H1 (cell line): ENCODE data around the gene SAXO1. TPM values are rescaled to one million over a fixed set of nuclear protein-coding genes. Genes with fewer than 3 reads are reported as not detected.

Source experiments
- CTCF ChIA-PET: fragments of 300-600 bp; sonication (Branson Sonifier 250); formaldehyde crosslinking; loops from one replicate; lab custom pipeline; 2021; ENCODE audit not compliant: partially characterized antibody; lab: Charles Lee
- POLR2A ChIA-PET: fragments of 300-600 bp; sonication (Branson Sonifier 250); formaldehyde crosslinking; loops from one replicate; lab custom pipeline; 2021; ENCODE audit warnings: inconsistent platforms; ENCODE audit not compliant: partially characterized antibody; lab: Charles Lee
- DNase-seq, 2 experiments: peaks; one replicate each; pipeline versions ENCODE4 v3.0.0 to v3.0.0-alpha.2; 2010 to 2022; ENCODE audit warnings: low spot score in 2 of 2, low read depth in 1 of 2, mixed read lengths in 1 of 2
- FAIRE-seq: peaks from 2 replicates; lab custom pipeline; 2011; peaks lifted over from hg19 to GRCh38; lab: Jason Lieb, UNC
- H2AFZ ChIP-seq: 2 replicates; pipeline ENCODE4 v1.8.1; 2012; ENCODE audit warnings: low read length, inconsistent platforms
- H2AK5ac ChIP-seq: 2 replicates; pipeline ENCODE4 v1.6.1; 2013; ENCODE audit warnings: low read depth, low read length
- H2BK120ac ChIP-seq: replicated peaks from 2 replicates; pipeline ENCODE3; 2013; ENCODE audit warnings: low read depth, low read length, inconsistent platforms
- H2BK12ac ChIP-seq: 2 replicates; pipeline ENCODE4 v1.6.1; 2013; ENCODE audit warnings: low read depth, low read length
- H2BK15ac ChIP-seq: 2 replicates; pipeline ENCODE4 v1.6.1; 2013; ENCODE audit warnings: low read length
- H2BK20ac ChIP-seq: 2 replicates; pipeline ENCODE4 v1.6.1; 2013; ENCODE audit warnings: low read length
- H2BK5ac ChIP-seq: 2 replicates; pipeline ENCODE4 v1.6.1; 2013; ENCODE audit warnings: low read depth, low read length
- H3K14ac ChIP-seq: 2 replicates; pipeline ENCODE4 v1.6.1; 2013; ENCODE audit warnings: inconsistent platforms; ENCODE audit not compliant: insufficient read length
- H3K18ac ChIP-seq: 2 replicates; pipeline ENCODE4 v1.6.1; 2013; ENCODE audit warnings: low read length; ENCODE audit errors: extremely low read depth
- H3K23ac ChIP-seq: 2 replicates; pipeline ENCODE4 v1.6.1; 2013; ENCODE audit warnings: inconsistent platforms; ENCODE audit not compliant: insufficient read length
- H3K23me2 ChIP-seq: 2 replicates; pipeline ENCODE4 v1.6.1; 2013; ENCODE audit warnings: low read depth, low read length
- H3K27ac ChIP-seq: 2 replicates; pipeline ENCODE4 v1.6.1; 2011; ENCODE audit warnings: low read depth, low read length, inconsistent platforms
- H3K27me3 ChIP-seq, 4 experiments: replicated peaks in 1 of 4; 1 replicate in 1 of 4; 2 replicates in 3 of 4; pipeline versions ENCODE4 v1.6.1 to v1.8.1; 2011 to 2013; ENCODE audit warnings: low read length in 3 of 4, mild to moderate bottlenecking in 3 of 4, inconsistent platforms in 2 of 4, mixed read lengths in 2 of 4, moderate library complexity in 1 of 4; ENCODE audit not compliant: control insufficient read depth in 3 of 4, insufficient read depth in 3 of 4; ENCODE audit errors: extremely low read depth in 1 of 4
- H3K36me3 ChIP-seq, 4 experiments: 2 replicates each; pipeline versions ENCODE4 v1.6.1 to v1.8.1; 2011 to 2013; ENCODE audit warnings: mild to moderate bottlenecking in 4 of 4, low read length in 3 of 4, moderate library complexity in 2 of 4, control low read depth in 1 of 4, inconsistent platforms in 1 of 4; ENCODE audit not compliant: insufficient read depth in 4 of 4, control insufficient read depth in 2 of 4
- H3K4ac ChIP-seq: replicated peaks from 2 replicates; pipeline ENCODE3; 2013; ENCODE audit warnings: low read length, low read depth, mixed read lengths, inconsistent platforms; ENCODE audit not compliant: insufficient read length
- H3K4me1 ChIP-seq, 4 experiments: replicated peaks in 1 of 4; 1 replicate in 1 of 4; 2 replicates in 3 of 4; pipeline versions ENCODE4 v1.6.1 to v1.8.1; 2011 to 2013; ENCODE audit warnings: low read length in 3 of 4, inconsistent platforms in 2 of 4, mixed read lengths in 1 of 4; ENCODE audit not compliant: insufficient read depth in 4 of 4, control insufficient read depth in 3 of 4
- H3K4me2 ChIP-seq, 2 experiments: 2 replicates each; pipeline versions ENCODE4 v1.6.1 to v1.8.1; 2011 to 2013; ENCODE audit warnings: low read depth in 2 of 2, low read length in 2 of 2, control low read depth in 1 of 2, inconsistent platforms in 1 of 2, mild to moderate bottlenecking in 1 of 2; ENCODE audit not compliant: insufficient read depth in 1 of 2
- H3K4me3 ChIP-seq, 4 experiments: fragments of 200-600, 300-600 bp in 1 of 4; sonication (generic), shearing (Covaris generic), sonication (Bioruptor Twin) in 1 of 4; 2 replicates each; pipeline versions ENCODE4 v1.5.1 to v1.8.1; 2011 to 2016; ENCODE audit warnings: low read length in 4 of 4, low read depth in 3 of 4, control low read depth in 2 of 4, inconsistent platforms in 2 of 4, mild to moderate bottlenecking in 2 of 4, mixed read lengths in 1 of 4, moderate library complexity in 1 of 4; ENCODE audit not compliant: insufficient read depth in 2 of 4; ENCODE audit errors: extremely low read depth in 1 of 4
- H3K56ac ChIP-seq: replicated peaks from 2 replicates; pipeline ENCODE3; 2013; ENCODE audit warnings: low read depth, mild to moderate bottlenecking, mixed read lengths, low read length, inconsistent platforms; ENCODE audit not compliant: insufficient read length
- H3K79me1 ChIP-seq: 2 replicates; pipeline ENCODE4 v1.6.1; 2013; ENCODE audit warnings: low read depth, low read length, control low read depth
- H3K79me2 ChIP-seq, 2 experiments: 2 replicates each; pipeline versions ENCODE4 v1.6.1 to v1.8.1; 2012 to 2013; ENCODE audit warnings: low read length in 2 of 2, mild to moderate bottlenecking in 2 of 2, inconsistent platforms in 1 of 2; ENCODE audit not compliant: insufficient read depth in 2 of 2, control insufficient read depth in 1 of 2
- H3K9ac ChIP-seq, 4 experiments: replicated peaks in 1 of 4; 1 replicate in 1 of 4; 2 replicates in 3 of 4; pipeline versions ENCODE4 v1.6.1 to v1.8.1; 2011 to 2013; ENCODE audit warnings: low read depth in 3 of 4, low read length in 3 of 4, control low read depth in 2 of 4, mild to moderate bottlenecking in 2 of 4, moderate library complexity in 2 of 4, inconsistent platforms in 1 of 4; ENCODE audit errors: extremely low read depth in 1 of 4
- H3K9me3 ChIP-seq, 2 experiments: 2 replicates each; pipeline versions ENCODE4 v1.6.1 to v1.8.1; 2012 to 2013; ENCODE audit warnings: mild to moderate bottlenecking in 2 of 2, moderate library complexity in 2 of 2, control low read depth in 1 of 2, inconsistent platforms in 1 of 2, low read depth in 1 of 2, low read length in 1 of 2, mixed read lengths in 1 of 2; ENCODE audit not compliant: insufficient read depth in 2 of 2
- H4K20me1 ChIP-seq, 2 experiments: replicated peaks in 1 of 2; 2 replicates each; pipeline versions ENCODE3 to v1.8.1; 2011 to 2013; ENCODE audit warnings: inconsistent platforms in 2 of 2, low read length in 2 of 2, mild to moderate bottlenecking in 1 of 2; ENCODE audit not compliant: insufficient read depth in 2 of 2, control insufficient read depth in 1 of 2
- H4K5ac ChIP-seq: 2 replicates; pipeline ENCODE4 v1.6.1; 2013; ENCODE audit warnings: low read length, low read depth, mixed read lengths, inconsistent platforms; ENCODE audit not compliant: insufficient read length
- H4K8ac ChIP-seq: 2 replicates; pipeline ENCODE4 v1.8.0; 2013; ENCODE audit warnings: mild to moderate bottlenecking, moderate library complexity, low read length, inconsistent platforms; ENCODE audit not compliant: insufficient read depth; ENCODE audit errors: extremely low read depth
- H4K91ac ChIP-seq: replicated peaks from 2 replicates; pipeline ENCODE3; 2013; ENCODE audit warnings: low read length, mixed read lengths, inconsistent platforms; ENCODE audit not compliant: insufficient read length
- GTF2F1 ChIP-seq: IDR thresholded peaks from 2 replicates; pipeline ENCODE4 v1.6.1; 2012; ENCODE audit warnings: low read depth, low read length, improper control_type of control experiment, borderline replicate concordance
- TEAD4 ChIP-seq: IDR thresholded peaks from 2 replicates; pipeline ENCODE4 v1.6.1; 2012; ENCODE audit warnings: low read depth, low read length, inconsistent platforms, mixed read lengths
- YY1 ChIP-seq: IDR thresholded peaks from 2 replicates; pipeline ENCODE4 v1.6.1; 2011; ENCODE audit warnings: low read depth, mild to moderate bottlenecking, low read length
- WGBS, 2 experiments: shearing (Covaris generic) in 1 of 2; methylation state at CpG; one replicate each; pipeline versions ENCODE4 v1.1.6 to v1.1.7; 2013 to 2015; ENCODE audit warnings: low lambda C conversion rate in 2 of 2, mixed read lengths in 2 of 2, inconsistent platforms in 1 of 2, low coverage in 1 of 2, missing lambda C conversion rate in 1 of 2; ENCODE audit not compliant: insufficient replicate concordance in 2 of 2, insufficient coverage in 1 of 2, insufficient read length in 1 of 2; ENCODE audit errors: extremely low coverage in 1 of 2, missing lambda C conversion rate in 1 of 2; 5-methylcytosine and 5-hydroxymethylcytosine counted together
- polyA plus RNA-seq, 7 experiments: library from polyadenylated mRNA; depleted of rRNA in 3 of 7; stranded (reverse) in 5 of 7; unstranded in 2 of 7; fragments of >200 nt in 5 of 7; fragments of 200-250 nt in 2 of 7; gene quantifications; 1 replicate in 5 of 7; 2 replicates in 1 of 7; 4 replicates in 1 of 7; pipeline versions ENCODE4 v1.2.1 to v1.2.3, GENCODE V29; 2011 to 2013; ENCODE audit warnings: missing spikeins in 2 of 7, mixed read lengths in 2 of 7
- total RNA-seq: library from RNA; stranded (reverse); fragmentation: NEBNext Ultra II Directional; extraction: Animal tissue kit (Norgen Biotek cat#: 25700); gene quantifications from 2 replicates; pipeline ENCODE4 v1.2.1, GENCODE V29; 2021

Gene SAXO1
- total and polyA plus RNA-seq, 2 of the 8 experiments (the other 6 are each of a cell fraction or from before 2014, with no cell fraction given): 0.11 to 0.20 TPM

DNA sequence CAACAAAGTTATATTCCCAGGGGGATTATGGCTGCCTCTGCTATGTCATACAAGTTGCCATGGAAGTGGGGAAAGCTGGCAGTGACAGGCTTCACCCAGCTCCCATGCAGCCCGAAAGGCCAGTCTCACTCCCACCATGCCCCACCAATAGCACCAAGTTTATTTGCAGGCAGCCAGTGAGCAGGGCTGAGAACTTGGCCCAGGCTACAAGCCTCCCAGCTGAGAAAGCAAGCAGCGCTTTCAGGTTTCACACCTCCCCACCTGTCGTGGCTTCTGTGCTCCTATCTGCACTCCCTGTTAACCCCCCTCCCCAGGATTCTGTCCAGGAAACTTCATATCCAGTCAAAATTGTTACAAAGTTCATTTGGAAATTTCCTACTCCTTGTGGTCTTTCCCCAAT is 155.0 kb downstream of the SAXO1 start:
- H2BK5ac ChIP-seq: no peak overlapping the region
- no peak overlapping the region for H3K14ac ChIP-seq
- H3K23ac ChIP-seq: no peak overlapping the region
- no peak for FAIRE-seq
- no peaks in the 10 kb centered on the region for H4K20me1 ChIP-seq
- POLR2A ChIA-PET: no interaction called here
- no peak overlapping the region for H2BK12ac ChIP-seq
- no peak overlapping the region for H3K18ac ChIP-seq
- no peak overlapping the region for H2BK120ac ChIP-seq
- no peaks in the 10 kb centered on the region for H3K4me1 ChIP-seq
- H3K27ac ChIP-seq: no peak overlapping the region
- H2BK20ac ChIP-seq: no peak overlapping the region
- no peak overlapping the region for H3K4me2 ChIP-seq
- no peak overlapping the region for H3K56ac ChIP-seq
- no peak overlapping the region for H2BK15ac ChIP-seq
- no peak for DNase-seq
- H4K5ac ChIP-seq: no peak overlapping the region
- H3K4me3 ChIP-seq: no peak overlapping the region
- 93% methylated on average over 3 of the region's 3 CpGs; no CpG with 5 or more reads in 1 of the 2 experiments for WGBS, 2 experiments
- no peak overlapping the region for H4K8ac ChIP-seq
- CTCF ChIA-PET: interaction anchor here (1.0 to 1.7 kb wide), 2 partner anchors 51 to 135 kb away, joined by 4 read pairs; no protein-coding TSS in a partner anchor
- no peaks in the 10 kb centered on the region for H3K36me3 ChIP-seq
- H3K79me1 ChIP-seq: no peaks in the 10 kb centered on the region
- no peak overlapping the region for H2AK5ac ChIP-seq
- H3K9ac ChIP-seq: no peak overlapping the region
- H3K79me2 ChIP-seq: no peaks in the 10 kb centered on the region
- H3K9me3 ChIP-seq: peaks cover 0 to 3% of the 10 kb centered on the region in 2 experiments; a peak in 2 of 4 replicates
- H3K4ac ChIP-seq: no peak overlapping the region
- H3K27me3 ChIP-seq: no peaks in the 10 kb centered on the region
- no peaks in the 10 kb centered on the region for H3K23me2 ChIP-seq
- H2AFZ ChIP-seq: no peak overlapping the region
- H4K91ac ChIP-seq: no peak overlapping the region
- TF ChIP-seq YY1 (no peak), GTF2F1 (no peak), TEAD4 (no peak)
